ENCODE measurements around the gene MXRA7. TPM values are rescaled to one million over a fixed set of nuclear protein-coding genes. Genes with fewer than 3 reads are reported as not detected.
A peak's percentile ranks its signal among the peaks of the same experiment; 100 is the strongest.
"Not testable (repeated sequence)": the region's sequence is repeated elsewhere in the genome, so short reads cannot be mapped to it uniquely, and the experiment has no call there.

The MXRA7 gene
- total RNA-seq, 8 experiments from 2014 or later, result 19.7 to 214 (median 106) TPM

DNA sequence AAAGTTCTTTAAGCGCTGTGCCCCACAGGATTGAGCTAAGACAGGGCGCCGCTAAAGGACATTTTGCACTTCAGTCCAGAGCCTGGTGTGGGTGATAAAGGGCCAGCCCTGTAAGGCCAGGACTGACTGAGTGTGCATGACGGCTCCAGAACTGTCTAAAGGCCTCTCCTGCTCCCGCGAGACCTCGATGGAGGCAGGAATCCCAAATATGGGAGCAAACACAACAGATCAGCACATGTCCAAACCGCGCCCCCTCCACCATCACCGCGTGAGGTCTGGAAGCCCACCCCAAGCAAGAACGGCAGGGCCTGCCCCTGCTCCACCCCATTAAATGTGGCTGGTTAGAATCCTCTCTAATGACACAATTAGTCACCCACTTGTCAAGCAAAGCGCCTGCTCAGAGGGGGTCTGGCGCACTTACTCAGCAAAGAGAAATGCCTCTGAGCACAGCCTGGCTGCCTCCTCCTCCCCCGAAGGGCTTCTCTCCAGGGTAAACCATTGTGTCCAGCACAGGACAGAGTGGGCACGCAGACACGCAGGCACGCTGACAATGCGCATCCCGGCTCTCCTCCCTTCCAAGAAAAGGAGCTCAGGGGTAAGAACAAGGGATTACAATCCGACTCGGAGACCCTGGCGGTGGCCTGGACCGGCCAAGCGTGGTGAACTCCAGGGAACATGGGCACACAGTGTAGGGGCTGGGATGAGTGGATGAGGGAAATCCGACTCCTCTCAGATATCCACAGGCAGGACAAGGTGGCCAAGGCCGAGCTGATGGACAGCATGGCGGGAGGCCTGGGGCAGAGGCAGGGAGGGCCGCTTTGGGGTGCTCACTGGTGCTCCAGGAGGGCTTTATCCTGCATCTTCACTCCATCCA is 1.5 kb downstream of the MXRA7 start:
- in situ Hi-C loops (cut with MboI; ENCODE audit: low pct_unique_long_range_greater_than_20kb in 2 of 9, low sequenced_read_pairs in 9 of 9, unreplicated experiment in 9 of 9), result loop anchor here in 2 of 9 experiments (25.0 kb wide), 1 partner anchor 172 kb away; the partner anchor contains the start of genes CYGB (in 2 of the 2) and PRCD (in 2 of the 2)
- 0 to 23% (median 8%) methylated on average over 2 to 12 of the region's 29 CpGs; no CpG with 5 or more reads in 3 of the 10 experiments for WGBS, 10 experiments
- Histone ChIP-seq H3K27ac (peak overlapping the region; percentile 79 to 98), H3K4me3 (peak overlapping the region; percentile 58 to 89 (median 69)), H3K4me1 (replicated peaks in 1 of 2) (peaks cover 30 to 32% of the 10 kb centered on the region in 2 donors)
- ATAC-seq (replicated peaks in 6 of 8), result peak; percentile 59 to 79 (median 73)

GRCh38 chr17:76707985-76708807 is 2.6 kb downstream of the MXRA7 start:
- H3K4me1 ChIP-seq (replicated peaks in 1 of 2), result peaks cover 32% of the 10 kb centered on the region in 2 donors
- H3K27ac ChIP-seq, result peak overlapping the region; percentile 79 to 98
- ATAC-seq (replicated peaks in 6 of 8), result peak in 5 of 8 experiments; percentile 14 to 33 (median 30)
- H3K4me3 ChIP-seq, result peak overlapping the region in 2 of 5 donors; percentile 14 to 58
- in situ Hi-C loops (cut with MboI; ENCODE audit: low pct_unique_long_range_greater_than_20kb in 2 of 9, low sequenced_read_pairs in 9 of 9, unreplicated experiment in 9 of 9), result loop anchor here in 2 of 9 experiments (25.0 kb wide), 1 partner anchor 171 kb away; the partner anchor contains the start of genes CYGB (in 2 of the 2) and PRCD (in 2 of the 2)
- WGBS, 10 experiments, result 0 to 67% (median 27%) methylated on average over 1 to 9 of the region's 14 CpGs; no CpG with 5 or more reads in 3 of the 10 experiments

DNA sequence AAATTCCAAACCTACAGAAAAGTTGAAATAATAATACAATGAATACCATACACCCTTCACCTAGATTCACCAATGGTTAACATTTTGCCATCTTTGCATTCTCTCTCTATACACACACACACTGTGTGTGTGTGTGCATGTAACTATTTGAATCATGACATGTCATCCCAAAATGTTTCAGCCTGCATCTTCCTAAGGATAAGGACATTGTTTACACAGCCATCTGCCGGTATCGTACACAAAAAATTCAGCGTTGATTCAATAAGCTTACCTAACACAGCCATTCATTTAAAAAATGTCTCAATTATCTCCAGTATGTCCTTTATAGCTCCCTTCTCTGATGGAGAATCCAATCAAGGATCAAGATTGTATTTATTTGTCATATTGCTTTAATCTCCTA is 3.9 kb downstream of the MXRA7 start:
- H3K27ac ChIP-seq, result no peak overlapping the region
- 77 to 100% (median 88%) methylated on average over 3 of the region's 3 CpGs; no CpG with 5 or more reads in 5 of the 10 experiments for WGBS, 10 experiments
- no peak overlapping the region for H3K4me3 ChIP-seq
- ATAC-seq (replicated peaks in 6 of 8), result no peak
- peaks cover 35 to 38% of the 10 kb centered on the region in 2 donors for H3K4me1 ChIP-seq (replicated peaks in 1 of 2)
- in situ Hi-C loops (cut with MboI; ENCODE audit: low pct_unique_long_range_greater_than_20kb in 2 of 9, low sequenced_read_pairs in 9 of 9, unreplicated experiment in 9 of 9), result loop anchor here in 2 of 9 experiments (25.0 kb wide), 1 partner anchor 170 kb away; the partner anchor contains the start of genes CYGB (in 2 of the 2) and PRCD (in 2 of the 2)

GRCh38 chr17:76704805-76705204 is 6.0 kb downstream of the MXRA7 start:
- WGBS, 10 experiments, result 30 to 100% (median 90%) methylated on average over 1 to 4 of the region's 4 CpGs; no CpG with 5 or more reads in 5 of the 10 experiments
- Histone ChIP-seq H3K27ac (no peak overlapping the region), H3K4me1 (replicated peaks in 1 of 2) (peaks cover 46 to 49% of the 10 kb centered on the region in 2 donors), H3K4me3 (no peak overlapping the region)
- no peak for ATAC-seq (replicated peaks in 6 of 8)
- in situ Hi-C loops (cut with MboI; ENCODE audit: low pct_unique_long_range_greater_than_20kb in 2 of 9, low sequenced_read_pairs in 9 of 9, unreplicated experiment in 9 of 9), result loop anchor here in 2 of 9 experiments (25.0 kb wide), 1 partner anchor 168 kb away; the partner anchor contains the start of genes CYGB (in 2 of the 2) and PRCD (in 2 of the 2)

GRCh38 chr17:76702941-76703637 is 7.7 kb downstream of the MXRA7 start:
- peaks cover 38 to 49% of the 10 kb centered on the region in 2 donors for H3K4me1 ChIP-seq (replicated peaks in 1 of 2)
- no peak overlapping the region for H3K4me3 ChIP-seq
- in situ Hi-C loops (cut with MboI; ENCODE audit: low pct_unique_long_range_greater_than_20kb in 2 of 9, low sequenced_read_pairs in 9 of 9, unreplicated experiment in 9 of 9), result loop anchor here in 2 of 9 experiments (25.0 kb wide), 1 partner anchor 166 kb away; the partner anchor contains the start of genes CYGB (in 2 of the 2) and PRCD (in 2 of the 2)
- H3K27ac ChIP-seq, result no peak overlapping the region
- WGBS, 10 experiments, result 87 to 100% (median 96%) methylated on average over 1 to 9 of the region's 10 CpGs; no CpG with 5 or more reads in 1 of the 10 experiments
- ATAC-seq (replicated peaks in 6 of 8), result no peak

- in situ Hi-C loops (cut with MboI; ENCODE audit: low pct_unique_long_range_greater_than_20kb in 2 of 9, low sequenced_read_pairs in 9 of 9, unreplicated experiment in 9 of 9), result loop anchor here in 2 of 9 experiments (25.0 kb wide), 1 partner anchor 165 kb away; the partner anchor contains the start of genes CYGB (in 2 of the 2) and PRCD (in 2 of the 2)
- peaks cover 42 to 51% of the 10 kb centered on the region in 2 donors for H3K4me1 ChIP-seq (replicated peaks in 1 of 2)
- ATAC-seq (replicated peaks in 6 of 8), result no peak
- 20 to 100% (median 50%) methylated on average over 1 to 2 of the region's 2 CpGs; no CpG with 5 or more reads in 3 of the 10 experiments for WGBS, 10 experiments
- no peak overlapping the region for H3K27ac ChIP-seq
- no peak overlapping the region for H3K4me3 ChIP-seq
Observed at GRCh38 chr17:76702076-76702475, 8.7 kb downstream of the MXRA7 start.

- Histone ChIP-seq H3K4me1 (replicated peaks in 1 of 2) (peaks cover 47 to 54% of the 10 kb centered on the region in 2 donors), H3K4me3 (peak overlapping the region in 2 of 5 donors; percentile 26 to 32), H3K27ac (peak overlapping the region; percentile 73 to 87)
- ATAC-seq (replicated peaks in 6 of 8), result no peak
- in situ Hi-C loops (cut with MboI; ENCODE audit: low pct_unique_long_range_greater_than_20kb in 2 of 9, low sequenced_read_pairs in 9 of 9, unreplicated experiment in 9 of 9), result loop anchor here in 2 of 9 experiments (25.0 kb wide), 1 partner anchor 164 kb away; the partner anchor contains the start of genes CYGB (in 2 of the 2) and PRCD (in 2 of the 2)
- WGBS, 10 experiments, result 0 to 76% (median 55%) methylated on average over 1 to 9 of the region's 11 CpGs; no CpG with 5 or more reads in 4 of the 10 experiments
Observed at GRCh38 chr17:76701471-76701967, 9.2 kb downstream of the MXRA7 start.

- Histone ChIP-seq H3K4me3 (peak overlapping the region in 4 of 5 donors; percentile 6 to 32 (median 19)), H3K27ac (peak overlapping the region; percentile 73 to 87), H3K4me1 (replicated peaks in 1 of 2) (peaks cover 47 to 55% of the 10 kb centered on the region in 2 donors)
- in situ Hi-C loops (cut with MboI; ENCODE audit: low pct_unique_long_range_greater_than_20kb in 2 of 9, low sequenced_read_pairs in 9 of 9, unreplicated experiment in 9 of 9), result loop anchor here in 2 of 9 experiments (25.0 kb wide), 1 partner anchor 164 kb away; the partner anchor contains the start of genes CYGB (in 2 of the 2) and PRCD (in 2 of the 2)
- peak; percentile 33 to 83 (median 79) for ATAC-seq (replicated peaks in 6 of 8)
- WGBS, 10 experiments, result 0 to 58% (median 24%) methylated on average over 2 to 9 of the region's 33 CpGs; no CpG with 5 or more reads in 4 of the 10 experiments
Observed at GRCh38 chr17:76700617-76701470, 9.9 kb downstream of the MXRA7 start.

GRCh38 chr17:76700270-76700616 is 10.5 kb downstream of the MXRA7 start:
- peak overlapping the region; percentile 73 to 87 for H3K27ac ChIP-seq
- H3K4me1 ChIP-seq (replicated peaks in 1 of 2), result peaks cover 47 to 55% of the 10 kb centered on the region in 2 donors
- 22 to 100% (median 79%) methylated on average over 1 to 7 of the region's 8 CpGs; no CpG with 5 or more reads in 1 of the 10 experiments for WGBS, 10 experiments
- ATAC-seq (replicated peaks in 6 of 8), result peak in 5 of 8 experiments; percentile 5 to 10 (median 7)
- in situ Hi-C loops (cut with MboI; ENCODE audit: low pct_unique_long_range_greater_than_20kb in 2 of 9, low sequenced_read_pairs in 9 of 9, unreplicated experiment in 9 of 9), result loop anchor here in 2 of 9 experiments (25.0 kb wide), 1 partner anchor 163 kb away; the partner anchor contains the start of genes CYGB (in 2 of the 2) and PRCD (in 2 of the 2)
- peak overlapping the region in 1 of 5 donors; percentile 32 for H3K4me3 ChIP-seq

DNA sequence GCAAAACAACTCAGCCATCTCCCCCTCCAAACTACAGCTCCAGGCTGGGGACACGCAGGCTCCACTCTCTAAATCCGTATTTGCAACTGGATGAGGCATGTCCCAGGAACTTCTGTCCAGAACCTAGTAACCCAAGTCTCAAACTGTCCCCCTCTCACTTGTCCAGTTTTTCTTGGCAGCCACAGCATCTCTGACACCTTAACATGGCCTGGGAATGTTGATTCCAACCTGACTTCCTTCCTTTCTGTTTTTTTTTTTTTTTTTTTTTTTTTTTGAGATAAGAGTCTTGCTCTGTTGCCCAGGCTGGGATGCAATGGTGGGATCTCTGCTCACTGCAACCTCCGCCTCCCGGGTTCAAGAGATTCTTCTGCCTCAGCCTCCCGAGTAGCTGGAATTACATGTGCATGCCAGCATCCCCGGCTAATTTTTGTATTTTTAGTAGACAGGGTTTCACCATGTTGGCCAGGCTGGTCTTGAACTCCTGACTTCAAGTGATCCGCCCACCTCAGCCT is 12.2 kb downstream of the MXRA7 start:
- ATAC-seq (replicated peaks in 6 of 8); H3K4me3 ChIP-seq; in situ Hi-C loops (cut with MboI; ENCODE audit: low pct_unique_long_range_greater_than_20kb in 2 of 9, low sequenced_read_pairs in 9 of 9, unreplicated experiment in 9 of 9): not testable (repeated sequence)
- H3K4me1 ChIP-seq (replicated peaks in 1 of 2), result peaks cover 47 to 55% of the 10 kb centered on the region in 2 donors
- H3K27ac ChIP-seq, result peak overlapping the region; percentile 89 to 96
- 67 to 100% (median 88%) methylated on average over 1 to 4 of the region's 7 CpGs; no CpG with 5 or more reads in 6 of the 10 experiments for WGBS, 10 experiments

All from motor neuron (in vitro differentiated cells).